Ovary (tissue), 3 donors: ENCODE results near the gene MOGAT2.
"Not testable (repeated sequence)": the region's sequence is repeated elsewhere in the genome, so short reads cannot be mapped to it uniquely, and the experiment has no call there.

ENCODE experiments used
- POLR2A ChIP-seq: fragments of 450-650 bp; IDR thresholded peaks from one replicate; pipeline ENCODE4 v1.6.1; 2017; ENCODE audit warnings: antibody characterized with exemption, mild to moderate bottlenecking, moderate library complexity
- TF ChIP-seq, protein P1 (sequence below), 3 donors: fragments of 450-650 bp in 2 of 3; fragments of 200-600 bp in 1 of 3; IDR thresholded peaks; one replicate each; pipeline versions ENCODE4 v1.5.1 to v1.8.0; 2016 to 2022; ENCODE audit warnings: antibody characterized with exemption in 3 of 3, mild to moderate bottlenecking in 1 of 3
- donor health status: DM: no; HTN: no; CAD: no.

- TF ChIP-seq, protein P1, sequence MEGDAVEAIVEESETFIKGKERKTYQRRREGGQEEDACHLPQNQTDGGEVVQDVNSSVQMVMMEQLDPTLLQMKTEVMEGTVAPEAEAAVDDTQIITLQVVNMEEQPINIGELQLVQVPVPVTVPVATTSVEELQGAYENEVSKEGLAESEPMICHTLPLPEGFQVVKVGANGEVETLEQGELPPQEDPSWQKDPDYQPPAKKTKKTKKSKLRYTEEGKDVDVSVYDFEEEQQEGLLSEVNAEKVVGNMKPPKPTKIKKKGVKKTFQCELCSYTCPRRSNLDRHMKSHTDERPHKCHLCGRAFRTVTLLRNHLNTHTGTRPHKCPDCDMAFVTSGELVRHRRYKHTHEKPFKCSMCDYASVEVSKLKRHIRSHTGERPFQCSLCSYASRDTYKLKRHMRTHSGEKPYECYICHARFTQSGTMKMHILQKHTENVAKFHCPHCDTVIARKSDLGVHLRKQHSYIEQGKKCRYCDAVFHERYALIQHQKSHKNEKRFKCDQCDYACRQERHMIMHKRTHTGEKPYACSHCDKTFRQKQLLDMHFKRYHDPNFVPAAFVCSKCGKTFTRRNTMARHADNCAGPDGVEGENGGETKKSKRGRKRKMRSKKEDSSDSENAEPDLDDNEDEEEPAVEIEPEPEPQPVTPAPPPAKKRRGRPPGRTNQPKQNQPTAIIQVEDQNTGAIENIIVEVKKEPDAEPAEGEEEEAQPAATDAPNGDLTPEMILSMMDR (IDR thresholded peaks at IDR 0.05) = not testable (repeated sequence)
- not testable (repeated sequence) for TF ChIP-seq POLR2A
Observed at GRCh38 chr11:75754933-75755332, 37.3 kb downstream of the MOGAT2 start.
